ENCODE measurements around the gene CD81.

The CD81 gene

GRCh38 chr11:2379466-2380174 lies 2.5 kb downstream of the CD81 start:
- TF ChIP-seq CTCF (IDR thresholded peaks at IDR 0.05; ENCODE audit: low read depth, low read length) (no peak), MAX (IDR thresholded peaks at IDR 0.05; ENCODE audit: low read depth, low read length) (no peak), MYC (IDR thresholded peaks at IDR 0.05; ENCODE audit: low read depth, low read length) (no peak), POLR2A (IDR thresholded peaks at IDR 0.05; ENCODE audit: extremely low read depth, insufficient read length) (no peak)
- DNase-seq (ENCODE audit: low read depth) = no peak
- peak overlapping the region; percentile 9 for H3K4me3 ChIP-seq (ENCODE audit: low read depth, low read length)

GRCh38 chr11:2380396-2380795 lies 3.3 kb downstream of the CD81 start:
- DNase-seq (ENCODE audit: low read depth) = no peak
- TF ChIP-seq POLR2A (IDR thresholded peaks at IDR 0.05; ENCODE audit: extremely low read depth, insufficient read length) (no peak), CTCF (IDR thresholded peaks at IDR 0.05; ENCODE audit: low read depth, low read length) (no peak), MYC (IDR thresholded peaks at IDR 0.05; ENCODE audit: low read depth, low read length) (no peak)
- peak overlapping the region; percentile 28 for H3K4me3 ChIP-seq (ENCODE audit: low read depth, low read length)

GRCh38 chr11:2380807-2381350 lies 3.8 kb downstream of the CD81 start:
- H3K4me3 ChIP-seq (ENCODE audit: low read depth, low read length) = no peak overlapping the region
- peak; percentile 88 for DNase-seq (ENCODE audit: low read depth)

GRCh38 chr11:2381494-2382128 lies 4.5 kb downstream of the CD81 start:
- TF ChIP-seq MYC (IDR thresholded peaks at IDR 0.05; ENCODE audit: low read depth, low read length) (no peak), POLR2A (IDR thresholded peaks at IDR 0.05; ENCODE audit: extremely low read depth, insufficient read length) (no peak), CTCF (IDR thresholded peaks at IDR 0.05; ENCODE audit: low read depth, low read length) (no peak), MAX (IDR thresholded peaks at IDR 0.05; ENCODE audit: low read depth, low read length) (no peak)
- H3K4me3 ChIP-seq (ENCODE audit: low read depth, low read length) = no peak overlapping the region
- no peak for DNase-seq (ENCODE audit: low read depth)

More at GRCh38 chr11:2380807-2381350, 3.8 kb downstream of the CD81 start:
- TF ChIP-seq POLR2A (IDR thresholded peaks at IDR 0.05; ENCODE audit: extremely low read depth, insufficient read length) = no peak
- peak; percentile 46; the same call in 1 of the 2 replicates for TF ChIP-seq MAX (IDR thresholded peaks at IDR 0.05; ENCODE audit: low read depth, low read length)

GRCh38 chr11:2382129-2382517 lies 5.0 kb downstream of the CD81 start:
- no peak for TF ChIP-seq CTCF (IDR thresholded peaks at IDR 0.05; ENCODE audit: low read depth, low read length)
- TF ChIP-seq MAX (IDR thresholded peaks at IDR 0.05; ENCODE audit: low read depth, low read length) = no peak
- TF ChIP-seq MYC (IDR thresholded peaks at IDR 0.05; ENCODE audit: low read depth, low read length) = no peak
- TF ChIP-seq POLR2A (IDR thresholded peaks at IDR 0.05; ENCODE audit: extremely low read depth, insufficient read length) = no peak
- H3K4me3 ChIP-seq (ENCODE audit: low read depth, low read length) = no peak overlapping the region
- DNase-seq (ENCODE audit: low read depth) = no peak
